Parathyroid adenoma (tissue), 2 donors: ENCODE results near the gene UQCR11.

Source experiments
- H2AFZ ChIP-seq: fragments of 300-600 bp; sonication (generic); one replicate; pipeline ENCODE4 v1.7.0; 2017; ENCODE audit warnings: antibody characterized with exemption, mild to moderate bottlenecking
- H3K27ac ChIP-seq: fragments of 300-600 bp; sonication (generic); one replicate; pipeline ENCODE4 v1.7.0; 2017
- H3K27me3 ChIP-seq: fragments of 300-600 bp; sonication (generic); one replicate; pipeline ENCODE4 v1.7.0; 2017; ENCODE audit warnings: low read length; ENCODE audit not compliant: control insufficient read depth, insufficient read depth
- H3K36me3 ChIP-seq: fragments of 300-600 bp; sonication (generic); one replicate; pipeline ENCODE4 v1.7.0; 2017; ENCODE audit warnings: low read length; ENCODE audit not compliant: control insufficient read depth, insufficient read depth
- H3K4me1 ChIP-seq: fragments of 300-600 bp; sonication (generic); one replicate; pipeline ENCODE4 v1.7.0; 2017; ENCODE audit warnings: control low read depth
- H3K4me2 ChIP-seq: fragments of 300-600 bp; sonication (generic); one replicate; pipeline ENCODE4 v1.7.0; 2017; ENCODE audit warnings: low read length
- H3K4me3 ChIP-seq: fragments of 300-600 bp; sonication (generic); one replicate; pipeline ENCODE4 v1.7.0; 2017; ENCODE audit warnings: low read depth, low read length
- H3K79me2 ChIP-seq: fragments of 300-600 bp; sonication (generic); one replicate; pipeline ENCODE4 v1.7.0; 2017; ENCODE audit warnings: control low read depth
- H3K9ac ChIP-seq: fragments of 300-600 bp; sonication (generic); one replicate; pipeline ENCODE4 v1.7.0; 2017; ENCODE audit warnings: mild to moderate bottlenecking
- H3K9me3 ChIP-seq: fragments of 300-600 bp; sonication (generic); one replicate; pipeline ENCODE4 v1.7.0; 2017; ENCODE audit warnings: low read length; ENCODE audit not compliant: control insufficient read depth
- TF ChIP-seq, protein P1 (sequence below): fragments of 300-600 bp; sonication (generic); IDR thresholded peaks from one replicate; pipeline ENCODE4 v1.7.0; 2017; ENCODE audit warnings: antibody characterized with exemption, mild to moderate bottlenecking
- donor health status: primary hyperparathyroidism.

The UQCR11 gene

GRCh38 chr19:1601613-1602064, 3.6 kb downstream of the UQCR11 start:
- Histone ChIP-seq H2AFZ (no peak overlapping the region), H3K9ac (no peak overlapping the region), H3K9me3 (no peaks in the 10 kb centered on the region), H3K27ac (no peak overlapping the region), H3K79me2 (peaks cover 34% of the 10 kb centered on the region), H3K4me2 (no peak overlapping the region), H3K4me3 (no peak overlapping the region), H3K4me1 (peaks cover 12% of the 10 kb centered on the region), H3K36me3 (no peaks in the 10 kb centered on the region), H3K27me3 (no peaks in the 10 kb centered on the region)
- TF ChIP-seq, protein P1, sequence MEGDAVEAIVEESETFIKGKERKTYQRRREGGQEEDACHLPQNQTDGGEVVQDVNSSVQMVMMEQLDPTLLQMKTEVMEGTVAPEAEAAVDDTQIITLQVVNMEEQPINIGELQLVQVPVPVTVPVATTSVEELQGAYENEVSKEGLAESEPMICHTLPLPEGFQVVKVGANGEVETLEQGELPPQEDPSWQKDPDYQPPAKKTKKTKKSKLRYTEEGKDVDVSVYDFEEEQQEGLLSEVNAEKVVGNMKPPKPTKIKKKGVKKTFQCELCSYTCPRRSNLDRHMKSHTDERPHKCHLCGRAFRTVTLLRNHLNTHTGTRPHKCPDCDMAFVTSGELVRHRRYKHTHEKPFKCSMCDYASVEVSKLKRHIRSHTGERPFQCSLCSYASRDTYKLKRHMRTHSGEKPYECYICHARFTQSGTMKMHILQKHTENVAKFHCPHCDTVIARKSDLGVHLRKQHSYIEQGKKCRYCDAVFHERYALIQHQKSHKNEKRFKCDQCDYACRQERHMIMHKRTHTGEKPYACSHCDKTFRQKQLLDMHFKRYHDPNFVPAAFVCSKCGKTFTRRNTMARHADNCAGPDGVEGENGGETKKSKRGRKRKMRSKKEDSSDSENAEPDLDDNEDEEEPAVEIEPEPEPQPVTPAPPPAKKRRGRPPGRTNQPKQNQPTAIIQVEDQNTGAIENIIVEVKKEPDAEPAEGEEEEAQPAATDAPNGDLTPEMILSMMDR: no peak

DNA sequence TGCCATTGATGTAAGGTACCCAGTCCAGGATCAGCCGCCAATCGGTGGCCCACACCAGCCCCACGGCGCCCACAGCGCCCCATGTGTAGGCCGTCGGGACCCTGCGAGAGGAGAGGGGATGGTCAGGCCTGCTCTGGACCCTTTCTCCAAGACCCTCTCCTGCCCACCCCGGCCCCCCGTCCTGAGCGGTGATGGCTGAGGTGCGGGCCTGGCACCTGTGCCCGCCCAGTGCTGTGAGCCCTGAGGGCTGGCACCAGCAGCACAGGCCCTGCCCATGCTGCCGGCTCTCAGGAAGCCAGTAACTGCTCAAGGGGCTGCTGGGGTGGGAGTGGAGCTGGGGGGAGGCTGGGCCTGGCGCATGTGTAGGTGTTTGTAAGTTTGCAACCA, 5.8 kb downstream of the UQCR11 start:
- Histone ChIP-seq H3K9ac (no peak overlapping the region), H3K4me1 (peaks cover 5% of the 10 kb centered on the region), H3K9me3 (no peaks in the 10 kb centered on the region), H3K4me2 (no peak overlapping the region), H3K27me3 (no peaks in the 10 kb centered on the region), H3K36me3 (no peaks in the 10 kb centered on the region), H3K79me2 (peaks cover 27% of the 10 kb centered on the region), H3K27ac (no peak overlapping the region), H3K4me3 (no peak overlapping the region), H2AFZ (no peak overlapping the region)
- TF ChIP-seq, protein P1: no peak

DNA sequence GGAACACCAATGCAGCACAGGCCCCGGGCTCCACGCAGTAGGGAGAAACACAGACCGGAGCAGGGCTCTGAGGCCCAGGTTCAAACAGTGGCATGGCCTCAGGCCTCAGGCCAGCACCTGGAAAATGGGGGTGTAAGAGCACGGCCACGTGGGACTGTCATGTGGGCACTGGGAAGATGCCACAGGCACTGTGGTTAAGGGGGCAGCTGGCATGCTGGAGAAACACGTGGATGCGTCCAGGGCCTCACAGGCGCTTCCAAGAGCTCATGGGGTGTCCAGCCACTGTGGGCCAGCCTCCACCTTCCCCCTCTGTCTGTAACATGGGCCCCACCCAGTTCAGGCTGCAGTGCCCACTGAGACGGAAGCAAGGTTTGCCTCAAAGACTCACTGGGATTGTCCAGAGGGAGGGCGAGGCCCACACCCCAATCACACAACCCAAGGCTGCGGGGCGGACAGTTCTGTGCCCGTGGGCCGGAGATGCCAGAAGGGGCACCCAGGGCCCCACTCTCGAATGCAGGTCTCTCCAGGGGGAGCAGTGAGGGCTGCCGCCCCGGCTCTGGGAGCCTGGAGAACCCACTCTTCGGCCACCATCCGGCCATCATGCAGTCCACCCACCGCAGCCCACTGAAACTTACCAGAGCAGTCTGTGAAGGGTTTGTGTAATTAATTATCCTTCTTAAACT, 6.3 kb downstream of the UQCR11 start:
- no peaks in the 10 kb centered on the region for H3K9me3 ChIP-seq
- no peaks in the 10 kb centered on the region for H3K27me3 ChIP-seq
- no peak overlapping the region for H3K4me2 ChIP-seq
- TF ChIP-seq, protein P1: no peak
- peaks cover 21% of the 10 kb centered on the region for H3K79me2 ChIP-seq
- no peak overlapping the region for H3K9ac ChIP-seq
- H3K4me1 ChIP-seq: no peaks in the 10 kb centered on the region
- H3K4me3 ChIP-seq: no peak overlapping the region
- no peaks in the 10 kb centered on the region for H3K36me3 ChIP-seq
- H2AFZ ChIP-seq: no peak overlapping the region
- no peak overlapping the region for H3K27ac ChIP-seq

- no peak overlapping the region for H3K27ac ChIP-seq
- H3K9me3 ChIP-seq: no peaks in the 10 kb centered on the region
- H3K27me3 ChIP-seq: no peaks in the 10 kb centered on the region
- TF ChIP-seq, protein P1: no peak
- no peak overlapping the region for H3K9ac ChIP-seq
- no peak overlapping the region for H3K4me3 ChIP-seq
- peaks cover 12% of the 10 kb centered on the region for H3K79me2 ChIP-seq
- H3K36me3 ChIP-seq: no peaks in the 10 kb centered on the region
- H3K4me1 ChIP-seq: no peaks in the 10 kb centered on the region
- peak overlapping the region; percentile 97 for H3K4me2 ChIP-seq
- H2AFZ ChIP-seq: peak overlapping the region; percentile 74
Measured at GRCh38 chr19:1593501-1593772, 11.8 kb downstream of the UQCR11 start.
